Upper lobe of left lung (tissue), 4 donors: ENCODE data around the gene ZKSCAN5.

Experiments used
- CTCF ChIP-seq, 6 experiments: fragments of 450-650 bp in 4 of 6; fragments of 200-600 bp in 2 of 6; sonication (generic) in 2 of 6; IDR thresholded peaks; one replicate each; pipeline ENCODE4 v1.5.1; 2016 to 2019; ENCODE audit warnings: antibody characterized with exemption in 6 of 6
- EP300 ChIP-seq, 4 donors: sonication (generic); formaldehyde crosslinking; IDR thresholded peaks; one replicate each; pipeline ENCODE4 v1.5.1; 2017; ENCODE audit warnings: antibody characterized with exemption in 4 of 4, control low read depth in 2 of 4
- POLR2A ChIP-seq, 4 donors: fragments of 450-650 bp; IDR thresholded peaks; one replicate each; pipeline ENCODE4 v1.5.1; 2016 to 2017; ENCODE audit warnings: antibody characterized with exemption in 4 of 4, mild to moderate bottlenecking in 2 of 4
- POLR2AphosphoS5 ChIP-seq, 2 donors: sonication (generic); formaldehyde crosslinking; IDR thresholded peaks; one replicate each; pipeline ENCODE4 v1.5.1; 2017; ENCODE audit warnings: antibody characterized with exemption in 2 of 2

DNA sequence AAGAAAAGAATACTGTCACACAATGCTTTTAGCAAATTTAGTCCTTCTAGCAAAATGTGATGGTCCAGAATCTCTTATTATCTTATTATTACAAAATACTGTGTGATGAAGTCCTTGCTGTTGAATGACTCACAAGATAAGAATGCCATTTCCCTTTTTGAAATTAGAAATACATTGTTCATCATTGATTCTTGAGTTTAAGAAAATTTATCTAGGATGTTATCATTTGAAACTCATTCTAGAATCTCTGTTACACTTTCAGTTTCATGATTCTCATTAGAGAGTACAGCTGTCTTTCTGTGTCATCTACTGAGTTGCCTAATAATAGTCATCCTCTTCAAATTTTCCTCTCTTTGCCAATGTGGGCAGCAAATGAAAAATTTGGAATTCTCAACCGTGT, 9.6 kb downstream of the ZKSCAN5 start:
- TF ChIP-seq EP300 (IDR thresholded peaks at IDR 0.05) (no peak), CTCF (IDR thresholded peaks at IDR 0.05) (no peak), POLR2AphosphoS5 (IDR thresholded peaks at IDR 0.05) (no peak), POLR2A (IDR thresholded peaks at IDR 0.05) (no peak)
